ENCODE results near the gene RSBN1L. TPM values are rescaled to one million over a fixed set of nuclear protein-coding genes. Genes with fewer than 3 reads are reported as not detected.

RSBN1L gene
- polyA plus RNA-seq, 4 donors, result 30.2 to 34.7 (median 33.4) TPM

Other genes starting within 250 kb of the RSBN1L start
- 100 to 1,000 TPM in 1 of 4 donors, 10 to 100 TPM in 3; 91.2 to 104 (median 96.8) TPM for gene PTPN12, start 159.2 kb upstream of the RSBN1L start, polyA plus RNA-seq (ENCODE audit: insufficient read length in 4 of 4)
- 10 to 100 TPM; 22.8 to 34.2 (median 27.9) TPM for gene TMEM60, start 102.0 kb downstream of the RSBN1L start, polyA plus RNA-seq (ENCODE audit: insufficient read length in 4 of 4)
- gene PHTF2, start 102.3 kb downstream of the RSBN1L start, polyA plus RNA-seq (ENCODE audit: insufficient read length in 4 of 4), result 10 to 100 TPM; 24.9 to 34.8 (median 28.6) TPM

Measured in left renal pelvis (tissue), 4 donors.